Tibial artery (tissue), 4 donors: ENCODE measurements around the gene TPGS1.

Experiments
- DNase-seq, 2 donors: peaks; one replicate each; pipeline ENCODE4 v3.0.0-alpha.2; 2019
- H3K27ac ChIP-seq, 2 donors: fragments of 200-600 bp; sonication (generic) in 1 of 2; 1 replicate in 1 of 2; 2 replicates in 1 of 2; pipeline ENCODE4 v1.5.1; 2018 to 2019; ENCODE audit warnings: mild to moderate bottlenecking in 1 of 2
- H3K27me3 ChIP-seq, 2 donors: fragments of 200-600 bp; sonication (generic) in 1 of 2; one replicate each; pipeline versions ENCODE4 v1.5.1 to v1.6.0; 2016 to 2019
- H3K36me3 ChIP-seq, 3 donors: fragments of 200-600 bp; sonication (generic) in 2 of 3; one replicate each; pipeline ENCODE4 v1.5.1; 2016 to 2019; ENCODE audit warnings: mild to moderate bottlenecking in 2 of 3
- H3K4me1 ChIP-seq, 4 donors: fragments of 200-600 bp; sonication (generic) in 2 of 4; 1 replicate in 3 of 4; 2 replicates in 1 of 4; pipeline ENCODE4 v1.5.1; 2016 to 2019
- H3K4me3 ChIP-seq, 2 donors: fragments of 200-600 bp; sonication (generic) in 1 of 2; 1 replicate in 1 of 2; 2 replicates in 1 of 2; pipeline ENCODE4 v1.5.1; 2018 to 2019; ENCODE audit warnings: mild to moderate bottlenecking in 2 of 2
- H3K9me3 ChIP-seq, 3 donors: fragments of 200-600 bp; sonication (generic) in 1 of 3; one replicate each; pipeline ENCODE4 v1.5.1; 2016 to 2019
- CTCF ChIP-seq, 2 experiments: fragments of 200-600 bp in 1 of 2; fragments of 450-650 bp in 1 of 2; IDR thresholded peaks; one replicate each; pipeline ENCODE4 v1.5.1; 2017 to 2019; ENCODE audit warnings: antibody characterized with exemption in 2 of 2, mild to moderate bottlenecking in 1 of 2, moderate library complexity in 1 of 2
- intact Hi-C: fragments of 100-400 bp; cut with DNase I; formaldehyde crosslinking; loops from one replicate; pipeline ENCODE4 v1.15.0; 2023; ENCODE audit warnings: low total_unique reads

Gene TPGS1

DNA sequence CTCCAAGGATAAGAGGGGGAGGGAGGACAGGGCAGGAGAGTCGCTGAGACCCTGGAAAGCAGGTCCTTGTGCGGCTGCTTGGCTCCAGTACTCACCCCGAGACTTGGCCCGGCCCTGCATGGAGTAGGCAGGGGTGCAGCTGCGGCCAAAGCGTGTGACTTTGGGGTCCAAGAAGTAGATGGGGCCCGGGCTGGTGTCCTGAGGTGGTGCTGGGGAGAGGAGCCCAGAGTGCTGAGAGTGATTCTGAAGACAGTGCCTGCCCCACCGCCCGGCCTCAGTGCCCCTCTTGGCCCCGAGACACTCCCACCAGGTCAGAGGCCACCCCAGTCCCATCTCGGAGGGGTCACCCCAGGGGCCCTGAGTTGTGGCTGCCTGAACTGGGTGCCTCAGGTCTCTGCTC is 39.7 kb upstream of the TPGS1 start:
- intact Hi-C loops, result no loop called here
- no peaks in the 10 kb centered on the region for H3K4me1 ChIP-seq
- peaks cover 0 to 18% of the 10 kb centered on the region in 2 donors for H3K27me3 ChIP-seq
- no peak overlapping the region for H3K4me3 ChIP-seq
- DNase-seq, result no peak
- no peaks in the 10 kb centered on the region for H3K36me3 ChIP-seq
- no peak overlapping the region for H3K27ac ChIP-seq
- H3K9me3 ChIP-seq, result no peaks in the 10 kb centered on the region
- no peak for TF ChIP-seq CTCF (IDR thresholded peaks at IDR 0.05)

DNA sequence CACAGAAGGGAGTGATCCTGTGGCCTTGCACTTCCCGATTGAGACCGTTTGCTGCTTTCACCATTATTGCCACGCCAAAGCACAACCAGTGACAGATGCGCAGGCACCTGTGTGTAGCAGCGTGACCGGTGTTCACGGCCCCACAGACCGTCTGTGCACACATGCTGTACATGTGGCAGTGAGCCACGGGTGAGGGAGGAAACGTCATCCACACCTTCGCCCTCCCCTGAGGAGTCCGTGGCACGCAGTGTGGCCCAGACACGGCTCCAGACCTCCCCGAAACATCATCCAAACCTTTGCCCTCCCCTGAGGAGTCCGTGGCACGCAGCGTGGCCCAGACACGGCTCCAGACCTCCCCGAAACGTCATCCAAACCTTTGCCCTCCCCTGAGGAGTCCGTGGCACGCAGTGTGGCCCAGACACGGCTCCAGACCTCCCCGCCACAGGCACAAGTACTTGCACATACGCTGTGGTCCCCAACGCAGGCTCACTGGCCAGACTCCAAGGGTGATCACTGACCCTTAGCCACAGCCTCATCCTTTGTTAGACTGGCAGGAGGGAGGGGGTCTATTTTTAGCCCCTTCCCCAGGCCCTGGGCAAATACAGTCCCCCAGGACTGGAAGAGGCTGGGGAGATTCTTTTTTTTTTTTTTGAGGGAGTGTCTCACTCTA is 38.6 kb upstream of the TPGS1 start:
- Histone ChIP-seq H3K36me3 (no peaks in the 10 kb centered on the region), H3K27ac (no peak overlapping the region), H3K9me3 (no peaks in the 10 kb centered on the region), H3K4me1 (no peaks in the 10 kb centered on the region), H3K4me3 (no peak overlapping the region), H3K27me3 (peaks cover 0 to 12% of the 10 kb centered on the region in 2 donors)
- intact Hi-C loops, result no loop called here
- no peak for DNase-seq
- no peak for TF ChIP-seq CTCF (IDR thresholded peaks at IDR 0.05)

DNA sequence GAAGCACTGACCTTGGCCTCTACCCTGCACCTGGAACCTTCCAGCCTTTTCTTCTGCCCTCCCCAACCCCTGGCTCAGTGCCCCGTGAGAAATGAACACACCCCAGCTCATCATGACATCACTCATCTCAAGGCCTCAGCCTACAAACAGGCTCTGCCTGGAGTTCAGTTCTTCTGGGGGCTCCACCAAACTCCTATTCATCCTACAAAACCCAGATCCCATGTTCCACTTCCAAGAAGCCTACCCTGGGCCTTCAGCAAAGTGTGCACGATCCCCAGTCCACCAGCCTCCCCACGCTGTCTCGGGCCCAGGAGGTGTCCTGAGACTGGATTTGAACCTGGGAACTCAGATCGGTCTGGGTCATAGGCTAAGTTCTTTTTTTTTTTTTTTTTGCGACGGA is 37.5 kb upstream of the TPGS1 start:
- intact Hi-C loops, result no loop called here
- Histone ChIP-seq H3K27me3 (peaks cover 0 to 12% of the 10 kb centered on the region in 2 donors), H3K36me3 (no peaks in the 10 kb centered on the region), H3K4me1 (no peaks in the 10 kb centered on the region), H3K27ac (no peak overlapping the region), H3K4me3 (no peak overlapping the region), H3K9me3 (no peaks in the 10 kb centered on the region)
- no peak for DNase-seq
- no peak for TF ChIP-seq CTCF (IDR thresholded peaks at IDR 0.05)

GRCh38 chr19:470701-471100 is 36.6 kb upstream of the TPGS1 start:
- no peak for DNase-seq
- Histone ChIP-seq H3K9me3 (no peaks in the 10 kb centered on the region), H3K4me3 (no peak overlapping the region), H3K4me1 (no peaks in the 10 kb centered on the region), H3K27me3 (peaks cover 0 to 20% of the 10 kb centered on the region in 2 donors), H3K36me3 (no peaks in the 10 kb centered on the region), H3K27ac (no peak overlapping the region)
- intact Hi-C loops, result no loop called here
- no peak for TF ChIP-seq CTCF (IDR thresholded peaks at IDR 0.05)

GRCh38 chr19:472005-472858 is 35.1 kb upstream of the TPGS1 start:
- Histone ChIP-seq H3K27ac (no peak overlapping the region), H3K4me1 (no peaks in the 10 kb centered on the region), H3K27me3 (peaks cover 0 to 28% of the 10 kb centered on the region in 2 donors), H3K4me3 (no peak overlapping the region), H3K9me3 (no peaks in the 10 kb centered on the region), H3K36me3 (no peaks in the 10 kb centered on the region)
- no peak for TF ChIP-seq CTCF (IDR thresholded peaks at IDR 0.05)
- DNase-seq, result no peak
- intact Hi-C loops, result no loop called here
